ENCODE data around the gene UBE2V1. TPM values are rescaled to one million over a fixed set of nuclear protein-coding genes. Genes with fewer than 3 reads are reported as not detected.
A peak's percentile ranks its signal among the peaks of the same experiment; 100 is the strongest.

Gene UBE2V1
- total and polyA plus RNA-seq, 10 of the 15 experiments (the other 5 are each of a cell fraction or from before 2014, with no cell fraction given) = 51.8 to 219 (median 141) TPM

DNA sequence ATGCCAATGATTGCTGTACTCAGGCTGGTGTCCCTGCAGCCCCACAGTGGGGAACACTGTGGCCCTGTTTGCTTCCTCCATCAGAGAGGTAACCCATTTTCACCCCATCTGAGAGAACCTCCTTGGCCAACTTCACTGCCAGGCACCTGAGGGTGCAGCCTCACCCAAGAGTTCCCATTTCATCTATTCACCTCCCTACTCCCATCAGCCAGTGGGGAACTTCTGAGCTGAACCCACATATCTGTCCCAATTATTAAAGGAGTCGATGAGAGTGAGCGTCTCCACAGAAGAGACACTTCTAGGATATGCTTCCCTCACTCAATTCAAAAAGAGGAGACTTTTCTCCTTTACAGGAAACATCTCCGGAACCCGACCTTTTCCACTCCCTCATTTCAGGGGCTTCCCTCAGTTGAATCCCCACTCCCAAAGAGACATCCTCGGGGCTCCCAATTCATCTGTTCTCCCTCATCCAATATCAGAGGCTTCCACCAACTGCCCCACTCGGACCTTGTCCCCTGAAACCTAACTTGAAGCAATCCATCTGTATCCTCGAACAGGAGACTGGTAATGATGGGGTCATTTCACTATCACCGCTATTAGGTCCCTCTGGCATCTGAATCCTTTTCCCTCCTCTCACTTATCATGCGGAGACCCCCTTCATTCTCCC is 988 bp downstream of the UBE2V1 start:
- Histone ChIP-seq H4K20me1 (ENCODE audit: control insufficient read depth, insufficient read depth) (peaks cover 14% of the 10 kb centered on the region), H3K36me3 (ENCODE audit: control insufficient read depth in 2 of 2, insufficient read depth in 2 of 2, low read length in 1 of 2) (0 out of 4 replicates have a peak, but pooled peaks cover 0 to 3% of the 10 kb centered on the region in 2 experiments), H3K9me3 (replicated peaks; ENCODE audit: control insufficient read depth, insufficient read depth, low read length) (no peaks in the 10 kb centered on the region), H3K27ac (ENCODE audit: control insufficient read depth, insufficient read depth) (peak overlapping the region; percentile 87), H3K4me1 (ENCODE audit: control insufficient read depth, insufficient read depth, low read length) (peaks cover 49% of the 10 kb centered on the region), H3K79me2 (ENCODE audit: control insufficient read depth, insufficient read depth, low read length) (peaks cover 78% of the 10 kb centered on the region), H3K4me3 (peak overlapping the region; percentile 93), H2AFZ (ENCODE audit: control insufficient read depth, low read depth, low read length) (no peak overlapping the region), H3K4me2 (ENCODE audit: control insufficient read depth, insufficient read depth) (peak overlapping the region; percentile 91), H3K9ac (ENCODE audit: control insufficient read depth, insufficient read depth, low read length) (peak overlapping the region; percentile 94), H3K27me3 (replicated peaks in 1 of 2; ENCODE audit: control insufficient read depth in 2 of 2, insufficient read depth in 2 of 2, low read length in 1 of 2) (no peaks in the 10 kb centered on the region)
- ChIA-PET SMC1A (ENCODE audit: uncharacterized antibody, unreplicated experiment) (interaction anchor here (1.0 to 3.3 kb wide), 8 partner anchors 8 to 57 kb away, joined by 3 to 13 read pairs (median 4); partner anchors contain the start of gene PEDS1), POLR2A (interaction anchor here (0.5 kb wide), 1 partner anchor 169 kb away, joined by 7 read pairs; no protein-coding TSS in a partner anchor), RAD21 (ENCODE audit: unreplicated experiment) (interaction anchor here (1.3 to 1.6 kb wide), 3 partner anchors 8 to 42 kb away, joined by 3 to 5 read pairs (median 4); no protein-coding TSS in a partner anchor), CTCF (interaction anchor here (0.7 to 3.3 kb wide), 10 partner anchors 9 to 475 kb away, joined by 3 to 13 read pairs (median 3); no protein-coding TSS in a partner anchor)
- ATAC-seq = no peak
- intact Hi-C loops (cut with micrococcal nuclease; ENCODE audit: unreplicated experiment) (loop anchor here (5.0 kb wide), 1 partner anchor 40 kb away; the partner anchor contains the start of gene PEDS1), in situ Hi-C loops (cut with MboI) (no loop called here)
- BruUV-seq (replicated peaks) = TSS peak; percentile 69
- FAIRE-seq = no peak
- no peak for TF ChIP-seq KAT2A (conservative IDR thresholded peaks at IDR 0.05; ENCODE audit: control insufficient read depth, low read depth, low read length)
- no peak for TF ChIP-seq MTA2 (IDR thresholded peaks at IDR 0.05; ENCODE audit: low read depth)
- TF ChIP-seq ZNF24 (IDR thresholded peaks at IDR 0.05) = no peak
- TF ChIP-seq TCF3 (IDR thresholded peaks at IDR 0.05; ENCODE audit: borderline replicate concordance, insufficient read depth, low read depth, low read length) = no peak
- TF ChIP-seq NFIC (IDR thresholded peaks at IDR 0.05; ENCODE audit: low read depth, low read length) = no peak
- TF ChIP-seq ZNF384 (IDR thresholded peaks at IDR 0.05; ENCODE audit: borderline replicate concordance, low read depth, low read length) = no peak
- TF ChIP-seq PAX5 (IDR thresholded peaks at IDR 0.05; ENCODE audit: borderline replicate concordance, low read depth, low read length) = no peak
- no peak for TF ChIP-seq SMAD5 (IDR thresholded peaks at IDR 0.05; ENCODE audit: low read depth)
- TF ChIP-seq SREBF1 (IDR thresholded peaks at IDR 0.05; ENCODE audit: low read length) = no peak
- TF ChIP-seq POLR2AphosphoS2 (IDR thresholded peaks at IDR 0.05; ENCODE audit: low read depth, low read length) = no peak
- no peak for TF ChIP-seq CBX3 (IDR thresholded peaks at IDR 0.05; ENCODE audit: borderline replicate concordance, low read depth)
- TF ChIP-seq NBN (IDR thresholded peaks at IDR 0.05) = no peak
- no peak for TF ChIP-seq FOXK2 (IDR thresholded peaks at IDR 0.05)
- no peak for TF ChIP-seq NR2C2 (IDR thresholded peaks at IDR 0.05; ENCODE audit: borderline replicate concordance, control insufficient read depth, insufficient read length, low read depth)
- no peak for TF ChIP-seq MYB (IDR thresholded peaks at IDR 0.05; ENCODE audit: borderline replicate concordance, low read depth, low read length)
- WGBS (ENCODE audit: insufficient coverage, insufficient replicate concordance, low lambda C conversion rate, missing lambda C conversion rate) = 1% methylated on average over 9 of the region's 9 CpGs
- no peak for DNase-seq (ENCODE audit: low read depth, low spot score)

Measured in GM12878 (cell line).